GM12872 (cell line): ENCODE data around the gene FBP2.

Experiments used
- TF ChIP-seq, protein P1 (sequence below): IDR thresholded peaks from 3 replicates; pipeline ENCODE4 v1.5.1; 2011; ENCODE audit warnings: low read depth, mild to moderate bottlenecking, low read length, moderate library complexity; ENCODE audit not compliant: insufficient read depth

The FBP2 gene

DNA sequence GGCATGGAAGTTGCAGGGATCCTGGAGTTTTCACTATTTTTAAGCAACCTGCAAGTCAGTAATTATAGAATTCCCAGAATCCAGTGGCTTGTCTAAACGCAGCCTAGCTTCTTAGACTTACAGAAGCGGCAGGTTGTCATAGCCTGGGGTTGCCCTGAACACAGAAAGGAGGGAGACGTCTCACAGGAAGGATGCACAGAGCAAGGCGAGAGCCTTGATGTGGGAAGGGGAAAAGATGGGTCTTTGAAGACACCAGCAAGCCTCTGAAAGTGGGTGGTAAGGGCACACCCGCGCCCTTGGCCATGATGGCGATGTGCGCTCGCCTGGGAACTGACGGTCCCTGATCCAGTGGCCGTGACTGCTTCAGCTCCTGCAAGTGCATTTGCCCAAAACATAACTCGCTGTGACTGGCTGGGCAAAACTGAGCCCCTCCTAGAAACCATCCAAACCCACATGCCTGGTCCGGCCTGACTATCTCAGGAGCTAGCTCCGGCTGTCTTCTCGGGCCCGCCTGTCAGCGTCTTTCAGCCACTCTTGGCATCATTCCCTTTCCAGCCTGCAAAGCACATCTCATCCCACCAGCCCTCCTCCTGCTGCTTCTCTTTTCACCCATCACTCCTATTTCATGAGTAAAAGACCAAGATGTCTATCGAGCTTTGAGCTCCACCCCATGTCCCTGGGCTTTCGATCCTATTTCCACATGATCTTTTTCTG lies 28.6 kb upstream of the FBP2 start:
- TF ChIP-seq, protein P1, sequence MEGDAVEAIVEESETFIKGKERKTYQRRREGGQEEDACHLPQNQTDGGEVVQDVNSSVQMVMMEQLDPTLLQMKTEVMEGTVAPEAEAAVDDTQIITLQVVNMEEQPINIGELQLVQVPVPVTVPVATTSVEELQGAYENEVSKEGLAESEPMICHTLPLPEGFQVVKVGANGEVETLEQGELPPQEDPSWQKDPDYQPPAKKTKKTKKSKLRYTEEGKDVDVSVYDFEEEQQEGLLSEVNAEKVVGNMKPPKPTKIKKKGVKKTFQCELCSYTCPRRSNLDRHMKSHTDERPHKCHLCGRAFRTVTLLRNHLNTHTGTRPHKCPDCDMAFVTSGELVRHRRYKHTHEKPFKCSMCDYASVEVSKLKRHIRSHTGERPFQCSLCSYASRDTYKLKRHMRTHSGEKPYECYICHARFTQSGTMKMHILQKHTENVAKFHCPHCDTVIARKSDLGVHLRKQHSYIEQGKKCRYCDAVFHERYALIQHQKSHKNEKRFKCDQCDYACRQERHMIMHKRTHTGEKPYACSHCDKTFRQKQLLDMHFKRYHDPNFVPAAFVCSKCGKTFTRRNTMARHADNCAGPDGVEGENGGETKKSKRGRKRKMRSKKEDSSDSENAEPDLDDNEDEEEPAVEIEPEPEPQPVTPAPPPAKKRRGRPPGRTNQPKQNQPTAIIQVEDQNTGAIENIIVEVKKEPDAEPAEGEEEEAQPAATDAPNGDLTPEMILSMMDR = no peak

- TF ChIP-seq, protein P1 = no peak
These were observed 25.4 kb upstream of the FBP2 start for GRCh38 chr9:94619026-94619425.

GRCh38 chr9:94613003-94613402 lies 19.4 kb upstream of the FBP2 start:
- TF ChIP-seq, protein P1 = peak; percentile 16; the same call in 1 of the 3 replicates

DNA sequence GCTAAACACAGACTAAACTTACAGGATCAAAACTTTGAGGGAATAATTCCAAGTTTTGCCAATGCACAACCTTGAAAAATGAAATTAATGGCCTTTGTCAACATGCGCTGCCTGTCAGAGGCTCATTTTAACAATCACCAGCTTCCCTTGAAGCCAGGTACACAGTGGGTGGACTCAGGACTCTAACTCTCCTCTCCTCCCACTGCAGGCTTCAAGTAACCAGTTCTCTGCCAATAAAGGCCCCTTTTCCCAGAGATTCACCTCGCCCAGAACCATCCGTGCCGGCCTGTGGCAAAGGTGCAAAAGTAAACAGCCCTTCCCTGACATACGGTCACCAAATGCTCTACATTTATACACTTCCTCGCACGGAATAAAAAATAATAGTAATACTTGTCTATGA lies 18.4 kb upstream of the FBP2 start:
- TF ChIP-seq, protein P1 = no peak

- TF ChIP-seq, protein P1 = no peak
These were observed 18.0 kb upstream of the FBP2 start for GRCh38 chr9:94611638-94612068.

- TF ChIP-seq, protein P1 = no peak
These were observed 16.6 kb upstream of the FBP2 start for GRCh38 chr9:94610181-94610606.

DNA sequence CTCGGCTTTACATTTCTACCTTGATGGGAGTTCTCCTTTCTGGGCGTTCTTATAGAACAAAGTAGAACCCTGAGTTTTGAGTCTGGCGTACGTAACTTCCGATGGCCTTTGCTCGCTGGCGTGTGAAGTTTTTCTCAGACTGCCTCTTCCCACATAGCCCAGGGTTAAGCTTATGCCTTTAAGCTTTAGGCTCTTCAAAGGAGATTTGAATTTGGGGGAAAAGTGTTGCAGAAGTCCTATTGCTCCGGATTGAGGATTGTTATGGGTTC lies 13.7 kb upstream of the FBP2 start:
- TF ChIP-seq, protein P1 = no peak
